Prostate gland (tissue), 2 donors: ENCODE measurements around the gene RMI2. TPM values are rescaled to one million over a fixed set of nuclear protein-coding genes. Genes with fewer than 3 reads are reported as not detected.

Source experiments
- DNase-seq: peaks from one replicate; pipeline ENCODE4 v3.0.0-alpha.2; 2019; ENCODE audit warnings: low spot score
- H3K27ac ChIP-seq, 2 donors: fragments of 200-600 bp; sonication (generic); 2 replicates each; pipeline ENCODE4 v1.5.1; 2017 to 2019
- H3K27me3 ChIP-seq: fragments of 200-600 bp; sonication (generic); replicated peaks from 2 replicates; pipeline ENCODE4 v1.5.1; 2019; ENCODE audit not compliant: insufficient read depth
- H3K36me3 ChIP-seq, 2 donors: fragments of 200-600 bp; sonication (generic); 1 replicate in 1 of 2; 2 replicates in 1 of 2; pipeline versions ENCODE4 v1.5.1 to v1.8.1; 2017 to 2019
- H3K4me1 ChIP-seq: fragments of 200-600 bp; sonication (generic); replicated peaks from 2 replicates; pipeline ENCODE4 v1.5.1; 2019
- H3K4me3 ChIP-seq, 2 donors: fragments of 200-600 bp; sonication (generic); 2 replicates each; pipeline ENCODE4 v1.5.1; 2017 to 2019
- H3K9me3 ChIP-seq: fragments of 200-600 bp; sonication (generic); 2 replicates; pipeline ENCODE4 v1.5.1; 2017
- CTCF ChIP-seq, 4 experiments: fragments of 200-600 bp in 2 of 4; fragments of 450-650 bp in 2 of 4; sonication (generic) in 2 of 4; IDR thresholded peaks; 1 replicate in 3 of 4; 2 replicates in 1 of 4; pipeline ENCODE4 v1.5.1; 2016 to 2019; ENCODE audit warnings: antibody characterized with exemption in 4 of 4, mild to moderate bottlenecking in 2 of 4, moderate library complexity in 2 of 4
- POLR2A ChIP-seq: fragments of 450-650 bp; IDR thresholded peaks from one replicate; pipeline ENCODE4 v1.6.1; 2016; ENCODE audit warnings: antibody characterized with exemption, mild to moderate bottlenecking
- POLR2AphosphoS5 ChIP-seq: sonication (generic); formaldehyde crosslinking; IDR thresholded peaks from one replicate; pipeline ENCODE4 v1.6.1; 2017; ENCODE audit warnings: antibody characterized with exemption
- WGBS: methylation state at CpG from one replicate; pipeline ENCODE4 v1.1.5; 2018; 5-methylcytosine and 5-hydroxymethylcytosine counted together
- intact Hi-C: fragments of 100-400 bp; cut with DNase I; formaldehyde crosslinking; loops from one replicate; pipeline ENCODE4 v1.14.2; 2022
- total RNA-seq, 2 donors: library from RNA; depleted of rRNA; stranded (reverse); fragments of >200 nt; gene quantifications; one replicate each; pipeline ENCODE4 v1.1.0, GENCODE V29; 2016

The RMI2 gene
- total RNA-seq, 2 donors from 2014 or later = 6.0 to 16.3 TPM

- Histone ChIP-seq H3K27ac (no peak overlapping the region), H3K36me3 (no peaks in the 10 kb centered on the region), H3K4me3 (no peak overlapping the region), H3K27me3 (no peaks in the 10 kb centered on the region), H3K9me3 (no peaks in the 10 kb centered on the region), H3K4me1 (peaks cover 2% of the 10 kb centered on the region)
- DNase-seq = no peak
- intact Hi-C loops = loop anchor here (5.0 kb wide), 1 partner anchor 384 kb away; no protein-coding TSS in a partner anchor
- TF ChIP-seq POLR2A = no peak
- no peak for TF ChIP-seq CTCF (IDR thresholded peaks at IDR 0.05)
- no peak for TF ChIP-seq POLR2AphosphoS5
- WGBS = 62% methylated on average over 8 of the region's 8 CpGs
These were observed 10.6 kb downstream of the RMI2 start for GRCh38 chr16:11355862-11356261.

- DNase-seq = no peak
- no peak overlapping the region for H3K27ac ChIP-seq
- no peaks in the 10 kb centered on the region for H3K36me3 ChIP-seq
- H3K27me3 ChIP-seq = no peaks in the 10 kb centered on the region
- peak; percentile 15 to 53 (median 44) for TF ChIP-seq CTCF (IDR thresholded peaks at IDR 0.05)
- no peak for TF ChIP-seq POLR2AphosphoS5
- 81% methylated on average over 15 of the region's 15 CpGs for WGBS
- intact Hi-C loops = loop anchor here (5.0 kb wide), 1 partner anchor 384 kb away; no protein-coding TSS in a partner anchor
- H3K4me1 ChIP-seq = peaks cover 2% of the 10 kb centered on the region
- no peak overlapping the region for H3K4me3 ChIP-seq
- H3K9me3 ChIP-seq = no peaks in the 10 kb centered on the region
These were observed 11.5 kb downstream of the RMI2 start for GRCh38 chr16:11356573-11357331.

GRCh38 chr16:11358531-11358930 lies 13.3 kb downstream of the RMI2 start:
- no peak overlapping the region for H3K4me3 ChIP-seq
- no peak for DNase-seq
- 89% methylated on average over 7 of the region's 7 CpGs for WGBS
- no peaks in the 10 kb centered on the region for H3K27me3 ChIP-seq
- no peaks in the 10 kb centered on the region for H3K9me3 ChIP-seq
- TF ChIP-seq CTCF (IDR thresholded peaks at IDR 0.05) (no peak), POLR2AphosphoS5 (no peak), POLR2A (no peak)
- intact Hi-C loops = loop anchor here (5.0 kb wide), 1 partner anchor 386 kb away; no protein-coding TSS in a partner anchor
- H3K36me3 ChIP-seq = no peaks in the 10 kb centered on the region
- H3K27ac ChIP-seq = no peak overlapping the region
- peaks cover 2% of the 10 kb centered on the region for H3K4me1 ChIP-seq

GRCh38 chr16:11359370-11359769 lies 14.1 kb downstream of the RMI2 start:
- Histone ChIP-seq H3K4me1 (peaks cover 2% of the 10 kb centered on the region), H3K27ac (no peak overlapping the region), H3K27me3 (no peaks in the 10 kb centered on the region), H3K36me3 (no peaks in the 10 kb centered on the region), H3K9me3 (no peaks in the 10 kb centered on the region), H3K4me3 (no peak overlapping the region)
- peak; percentile 74 for DNase-seq
- TF ChIP-seq POLR2AphosphoS5 = peak; percentile 87
- no peak for TF ChIP-seq POLR2A
- intact Hi-C loops = loop anchor here (5.0 kb wide), 1 partner anchor 387 kb away; no protein-coding TSS in a partner anchor
- WGBS = 33% methylated on average over 5 of the region's 5 CpGs

GRCh38 chr16:11360641-11361373 lies 15.5 kb downstream of the RMI2 start:
- Histone ChIP-seq H3K4me3 (no peak overlapping the region), H3K36me3 (no peaks in the 10 kb centered on the region), H3K27ac (no peak overlapping the region), H3K4me1 (peaks cover 2% of the 10 kb centered on the region), H3K9me3 (no peaks in the 10 kb centered on the region), H3K27me3 (no peaks in the 10 kb centered on the region)
- 58% methylated on average over 13 of the region's 13 CpGs for WGBS
- TF ChIP-seq POLR2A (no peak), CTCF (IDR thresholded peaks at IDR 0.05) (no peak), POLR2AphosphoS5 (no peak)
- intact Hi-C loops = no loop called here
- no peak for DNase-seq
